A673 (cell line): ENCODE data around the gene NSUN6.

Experiments
- CTCF ChIP-seq: fragments of 300-800, 200-600 bp; sonication (generic); conservative IDR thresholded peaks from 2 replicates; pipeline ENCODE4 v1.5.1; 2017; ENCODE audit warnings: low read depth, mild to moderate bottlenecking, antibody characterized with exemption, low read length, moderate library complexity, mixed read lengths
- EZH2 ChIP-seq: fragments of 200-600 bp; sonication (generic); IDR thresholded peaks from 2 replicates; pipeline ENCODE4 v1.6.1; 2017; ENCODE audit warnings: borderline replicate concordance, low read depth, mild to moderate bottlenecking, mixed read lengths, antibody characterized with exemption, low read length; ENCODE audit not compliant: poor library complexity, severe bottlenecking

- TF ChIP-seq CTCF (no peak), EZH2 (no peak)
These were observed 35.8 kb downstream of the NSUN6 start for GRCh38 chr10:18615618-18616017.
